ENCODE data around the gene FAM43A.

- no peak for TF ChIP-seq EZH2 (IDR thresholded peaks at IDR 0.05; ENCODE audit: borderline replicate concordance)
- no peak for TF ChIP-seq CTCF (IDR thresholded peaks at IDR 0.05; ENCODE audit: poor library complexity)
- no peak for TF ChIP-seq EZH2phosphoT487 (IDR thresholded peaks at IDR 0.05; ENCODE audit: low read depth, severe bottlenecking, unreplicated experiment)
Measured at GRCh38 chr3:194688200-194688740, 2.6 kb downstream of the FAM43A start.

Measured in hepatocyte (in vitro differentiated cells).